ENCODE measurements around the gene OR7G3.

GRCh38 chr19:9140159-9140874, 13.6 kb upstream of the OR7G3 start, which contains the start of gene ZNF317:
- TF ChIP-seq GATA2 (IDR thresholded peaks at IDR 0.05; ENCODE audit: low read depth, low read length) (no peak), GATA3 (IDR thresholded peaks at IDR 0.05; ENCODE audit: low read depth, low read length) (no peak)

Data from SH-SY5Y (cell line).